ENCODE results near the gene JUNB. TPM values are rescaled to one million over a fixed set of nuclear protein-coding genes. Genes with fewer than 3 reads are reported as not detected.

JUNB gene
- total and polyA plus RNA-seq, 2 of the 13 experiments (the other 11 are each of a cell fraction or from before 2014, with no cell fraction given) = 7.7 to 8.2 TPM

- TF ChIP-seq SP4 (CRISPR knock-in tag; IDR thresholded peaks at IDR 0.05) (no peak), TBP (CRISPR knock-in tag; IDR thresholded peaks at IDR 0.05) (no peak), PTBP1 (IDR thresholded peaks at IDR 0.05; ENCODE audit: low read depth, low read length, poor library complexity, severe bottlenecking) (no peak), ZNF180 (CRISPR knock-in tag; IDR thresholded peaks at IDR 0.05; ENCODE audit: borderline replicate concordance, low read depth) (no peak), RXRA (CRISPR knock-in tag; IDR thresholded peaks at IDR 0.05) (0 out of 2 replicates have a peak, but pooled peaks have one; percentile 29), ZNF577 (CRISPR knock-in tag; IDR thresholded peaks at IDR 0.05; ENCODE audit: borderline replicate concordance, low read depth) (no peak), HOMEZ (CRISPR knock-in tag; IDR thresholded peaks at IDR 0.05; ENCODE audit: low read depth) (no peak), ZBTB26 (CRISPR knock-in tag; IDR thresholded peaks at IDR 0.05; ENCODE audit: borderline replicate concordance) (no peak), SP140L (CRISPR knock-in tag; IDR thresholded peaks at IDR 0.05; ENCODE audit: borderline replicate concordance) (no peak), CHCHD3 (CRISPR knock-in tag; IDR thresholded peaks at IDR 0.05) (no peak), MLXIP (CRISPR knock-in tag; IDR thresholded peaks at IDR 0.05; ENCODE audit: borderline replicate concordance) (no peak), FOXC1 (CRISPR knock-in tag; IDR thresholded peaks at IDR 0.05; ENCODE audit: borderline replicate concordance) (no peak), ZBTB38 (CRISPR knock-in tag; IDR thresholded peaks at IDR 0.05) (no peak), AKAP8 (CRISPR knock-in tag; IDR thresholded peaks at IDR 0.05) (no peak), ZNF484 (CRISPR knock-in tag; IDR thresholded peaks at IDR 0.05; ENCODE audit: borderline replicate concordance, low read depth) (no peak)
- TF ChIP-seq, protein P1, sequence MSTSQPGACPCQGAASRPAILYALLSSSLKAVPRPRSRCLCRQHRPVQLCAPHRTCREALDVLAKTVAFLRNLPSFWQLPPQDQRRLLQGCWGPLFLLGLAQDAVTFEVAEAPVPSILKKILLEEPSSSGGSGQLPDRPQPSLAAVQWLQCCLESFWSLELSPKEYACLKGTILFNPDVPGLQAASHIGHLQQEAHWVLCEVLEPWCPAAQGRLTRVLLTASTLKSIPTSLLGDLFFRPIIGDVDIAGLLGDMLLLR (CRISPR knock-in tag; IDR thresholded peaks at IDR 0.05) = no peak
- TF ChIP-seq, protein P2, sequence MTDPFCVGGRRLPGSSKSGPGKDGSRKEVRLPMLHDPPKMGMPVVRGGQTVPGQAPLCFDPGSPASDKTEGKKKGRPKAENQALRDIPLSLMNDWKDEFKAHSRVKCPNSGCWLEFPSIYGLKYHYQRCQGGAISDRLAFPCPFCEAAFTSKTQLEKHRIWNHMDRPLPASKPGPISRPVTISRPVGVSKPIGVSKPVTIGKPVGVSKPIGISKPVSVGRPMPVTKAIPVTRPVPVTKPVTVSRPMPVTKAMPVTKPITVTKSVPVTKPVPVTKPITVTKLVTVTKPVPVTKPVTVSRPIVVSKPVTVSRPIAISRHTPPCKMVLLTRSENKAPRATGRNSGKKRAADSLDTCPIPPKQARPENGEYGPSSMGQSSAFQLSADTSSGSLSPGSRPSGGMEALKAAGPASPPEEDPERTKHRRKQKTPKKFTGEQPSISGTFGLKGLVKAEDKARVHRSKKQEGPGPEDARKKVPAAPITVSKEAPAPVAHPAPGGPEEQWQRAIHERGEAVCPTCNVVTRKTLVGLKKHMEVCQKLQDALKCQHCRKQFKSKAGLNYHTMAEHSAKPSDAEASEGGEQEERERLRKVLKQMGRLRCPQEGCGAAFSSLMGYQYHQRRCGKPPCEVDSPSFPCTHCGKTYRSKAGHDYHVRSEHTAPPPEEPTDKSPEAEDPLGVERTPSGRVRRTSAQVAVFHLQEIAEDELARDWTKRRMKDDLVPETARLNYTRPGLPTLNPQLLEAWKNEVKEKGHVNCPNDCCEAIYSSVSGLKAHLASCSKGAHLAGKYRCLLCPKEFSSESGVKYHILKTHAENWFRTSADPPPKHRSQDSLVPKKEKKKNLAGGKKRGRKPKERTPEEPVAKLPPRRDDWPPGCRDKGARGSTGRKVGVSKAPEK (CRISPR knock-in tag; IDR thresholded peaks at IDR 0.05; ENCODE audit: borderline replicate concordance) = no peak
These were observed 13.9 kb upstream of the JUNB start (continued) for GRCh38 chr19:12777217-12778016.

Data from HepG2 (cell line).